Fibroblast of skin of scalp (primary cell): ENCODE data around the gene C20orf144.
A peak's percentile ranks its signal among the peaks of the same experiment; 100 is the strongest.

Experiments used
- DNase-seq: peaks from one replicate; pipeline ENCODE4 v3.0.0-alpha.2; 2013

The C20orf144 gene

DNA sequence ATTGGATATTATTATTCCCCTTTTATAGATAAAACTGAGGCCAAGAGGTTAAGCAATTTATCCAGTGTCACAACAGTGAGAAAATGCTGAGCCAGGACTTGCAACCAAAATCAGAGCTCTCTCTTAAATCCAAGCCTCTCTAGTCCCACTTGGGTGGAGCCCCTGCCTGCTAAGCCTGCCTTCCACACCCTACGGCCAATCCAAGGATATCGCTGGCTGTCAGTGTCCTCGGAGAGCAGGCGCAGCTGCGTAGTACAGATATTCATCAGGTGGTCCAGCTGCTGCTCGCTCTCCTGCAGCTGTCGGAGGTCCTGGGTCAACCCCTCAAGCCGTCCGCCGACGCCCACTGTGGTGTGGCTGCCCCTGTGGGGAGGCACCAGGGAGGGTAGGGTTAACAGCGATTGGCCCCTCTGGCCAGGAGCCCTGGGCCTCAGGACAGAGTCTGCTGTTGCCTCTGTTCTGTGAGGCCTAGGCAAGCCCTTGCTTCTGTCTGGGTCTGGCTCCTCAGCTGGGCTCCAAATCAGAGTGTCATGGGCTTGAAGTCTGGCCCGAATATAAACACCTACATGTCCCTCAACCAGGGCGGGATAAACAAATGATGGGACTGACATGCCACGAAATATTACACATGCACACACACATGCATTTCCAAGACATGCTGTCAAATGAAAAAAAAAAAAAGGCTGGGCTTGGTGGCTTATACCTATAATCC lies 16.0 kb downstream of the C20orf144 start:
- DNase-seq, result no peak

DNA sequence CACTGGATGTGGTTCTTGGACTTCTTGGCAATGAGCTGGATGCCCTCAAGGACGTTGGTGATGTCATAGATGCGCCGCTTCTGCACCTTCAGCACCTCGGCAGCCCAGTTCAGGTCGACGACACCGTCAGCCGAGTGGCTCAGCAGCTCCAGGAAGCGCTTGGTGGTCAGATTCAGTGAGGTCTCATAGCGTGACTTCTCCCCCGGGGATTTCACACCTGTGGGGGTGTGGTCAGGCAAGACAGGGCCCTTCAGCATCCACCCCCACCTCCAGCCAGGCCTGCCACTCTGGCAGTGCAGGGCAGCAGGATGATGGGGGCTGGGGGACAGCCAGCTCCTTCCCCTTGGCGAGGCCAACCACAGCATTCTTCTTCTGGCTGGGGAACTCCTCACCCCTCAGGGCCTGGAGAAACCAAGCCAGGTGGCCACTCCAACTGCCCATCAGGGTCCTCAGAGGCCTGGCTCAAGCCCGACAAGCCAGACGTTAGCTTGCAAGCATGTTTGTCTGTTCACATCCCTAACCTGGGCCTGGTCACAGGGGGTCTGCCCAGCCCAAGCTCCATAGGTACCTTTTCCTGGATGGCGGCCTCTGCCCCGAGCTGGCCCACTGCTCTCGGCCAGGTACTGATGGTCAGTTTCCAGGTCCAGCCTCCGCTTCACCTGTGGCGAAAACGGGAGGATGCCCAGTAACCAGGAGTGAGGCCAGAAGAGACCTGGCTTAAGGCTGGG lies 17.8 kb downstream of the C20orf144 start:
- DNase-seq, result no peak

DNA sequence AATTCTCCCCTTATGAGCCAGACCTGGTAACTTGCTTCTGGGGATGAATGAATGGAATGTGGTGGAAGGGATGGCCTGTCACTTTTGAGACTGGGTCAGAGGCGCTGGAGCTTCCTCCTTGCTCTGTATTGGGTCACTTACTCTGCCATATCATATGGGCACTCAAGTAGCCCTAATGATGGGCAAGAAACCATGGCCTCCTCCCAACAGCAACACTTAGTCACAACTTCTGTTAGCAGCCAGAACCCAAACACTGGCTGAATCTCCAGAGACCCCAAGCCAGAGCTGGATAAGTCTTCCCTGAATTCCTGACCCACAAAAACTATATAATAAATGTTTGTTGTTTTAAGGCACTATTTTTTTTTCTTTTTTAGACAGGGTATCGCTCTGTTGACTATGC lies 18.6 kb downstream of the C20orf144 start:
- DNase-seq, result peak; percentile 89

DNA sequence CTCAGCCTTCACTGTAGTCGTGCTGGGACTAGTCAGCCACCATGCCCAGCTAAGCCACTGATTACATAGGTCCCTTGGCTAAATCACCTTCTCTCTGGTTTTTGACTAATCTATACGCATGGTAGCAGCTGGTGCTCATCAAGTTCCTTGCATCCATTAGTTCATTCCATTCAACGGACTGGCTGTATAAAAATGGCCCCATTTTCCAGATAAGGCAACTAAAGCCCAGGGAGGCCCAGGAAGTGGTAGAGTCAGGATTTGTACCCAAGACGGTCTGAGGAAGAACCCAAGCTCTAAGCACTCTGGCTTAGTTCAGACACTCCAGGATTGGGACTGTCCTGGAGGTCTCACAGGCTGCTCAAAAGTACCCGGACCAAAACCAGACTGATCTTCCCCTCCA lies 19.2 kb downstream of the C20orf144 start:
- no peak for DNase-seq

DNA sequence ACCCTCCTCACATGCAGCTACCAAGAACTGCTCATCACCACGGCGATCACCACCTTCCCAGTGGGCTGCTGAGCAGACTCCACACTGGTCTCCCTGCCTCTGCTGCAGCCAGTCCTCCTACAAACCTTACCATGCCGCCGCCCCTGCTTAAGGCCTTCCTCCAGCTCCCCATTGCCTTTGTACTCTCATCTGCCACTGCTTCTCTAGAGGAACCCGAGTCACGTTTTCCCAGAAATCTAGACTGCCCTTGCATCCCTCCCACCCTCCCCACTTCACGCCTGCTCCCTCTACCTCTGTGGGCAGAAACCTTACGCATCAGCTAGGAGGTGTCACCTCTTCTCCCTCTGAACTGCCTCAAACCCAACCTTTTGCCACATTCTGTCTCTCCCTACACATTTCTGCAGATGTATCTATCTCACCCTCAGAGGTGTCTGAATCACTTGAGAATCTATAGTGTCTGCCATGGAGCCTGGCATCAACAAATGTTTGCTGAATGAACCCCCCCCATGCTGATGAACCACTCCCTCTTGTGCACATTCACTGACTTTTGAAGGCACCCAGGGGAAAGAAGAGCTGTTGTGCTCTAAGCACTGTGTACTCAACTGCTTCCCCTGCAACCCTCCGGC lies 19.7 kb downstream of the C20orf144 start:
- DNase-seq, result no peak

DNA sequence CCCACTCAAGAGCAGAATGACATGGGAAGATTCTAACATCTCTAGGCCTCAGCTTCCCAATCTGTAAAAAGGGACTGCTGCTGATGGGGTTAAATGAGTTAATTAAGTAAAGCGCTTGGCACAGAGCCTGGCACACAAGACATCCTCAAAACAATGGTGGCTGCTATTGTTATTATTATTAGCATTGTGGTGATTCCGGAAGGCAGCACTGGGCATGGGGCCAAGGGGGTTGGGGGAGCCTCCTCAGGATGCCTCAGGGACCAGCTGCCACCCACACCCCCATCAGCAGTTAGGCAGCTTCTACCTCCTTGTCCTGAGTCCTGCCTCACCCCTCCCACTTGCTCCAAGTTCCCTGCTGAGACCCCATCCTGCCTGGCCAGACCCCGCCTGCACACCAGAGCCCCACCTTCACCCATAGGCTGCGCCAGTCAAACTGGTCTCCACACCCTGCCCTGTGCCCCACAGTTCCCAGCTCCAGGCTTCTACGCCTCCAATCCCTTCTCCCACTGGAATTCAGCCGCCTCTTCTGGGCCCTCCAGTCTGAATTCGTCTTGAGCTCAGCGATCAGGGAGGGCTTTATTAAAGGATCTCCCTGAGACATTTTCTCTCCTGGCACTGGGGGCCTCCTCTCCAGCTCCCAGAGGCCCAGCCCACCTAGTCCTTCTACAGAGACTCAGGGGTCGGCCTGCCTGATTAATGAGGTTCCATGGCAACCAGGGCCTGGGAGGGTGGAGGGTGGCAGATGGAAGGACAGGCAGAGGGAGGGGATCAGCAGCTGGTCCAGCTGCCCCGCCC lies 22.6 kb downstream of the C20orf144 start:
- DNase-seq, result no peak

DNA sequence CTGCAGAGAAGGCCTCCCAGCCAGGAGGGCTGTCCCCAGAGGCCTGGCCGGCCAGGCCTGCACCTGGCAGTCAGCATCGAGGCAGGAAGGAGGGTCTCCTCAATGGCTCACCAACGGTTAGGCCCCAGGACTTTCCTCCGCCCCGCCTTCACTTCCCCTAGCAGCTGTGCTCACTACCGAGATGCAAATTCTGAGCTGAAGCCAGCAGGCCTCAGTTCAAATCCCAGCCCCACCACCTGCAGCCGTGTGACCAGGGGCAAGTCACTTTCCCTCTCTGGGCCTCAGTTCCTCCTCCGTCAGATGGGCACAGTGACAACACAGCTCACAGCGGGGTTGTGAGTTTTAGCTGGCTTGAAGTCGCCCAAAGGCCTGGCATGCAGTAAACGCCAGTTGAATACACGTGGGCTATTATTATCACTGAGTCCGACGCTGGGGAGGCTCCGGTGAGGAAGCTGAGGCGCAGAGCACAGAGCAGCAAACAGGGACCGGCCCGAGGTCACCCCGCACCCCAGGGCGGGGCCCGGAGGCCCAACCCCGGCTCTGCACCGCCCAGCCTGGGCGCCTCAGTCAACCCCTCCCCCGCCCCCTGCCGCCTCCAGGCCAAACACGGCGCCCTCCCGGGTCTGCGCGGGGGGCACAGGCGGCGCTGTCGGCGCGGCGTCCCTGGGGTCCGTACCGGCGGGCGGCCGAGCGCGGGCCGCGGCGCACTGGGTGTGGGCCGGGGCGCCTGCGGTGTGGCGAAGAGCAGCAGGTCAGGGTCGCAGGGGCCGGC lies 23.4 kb downstream of the C20orf144 start:
- DNase-seq, result no peak

DNA sequence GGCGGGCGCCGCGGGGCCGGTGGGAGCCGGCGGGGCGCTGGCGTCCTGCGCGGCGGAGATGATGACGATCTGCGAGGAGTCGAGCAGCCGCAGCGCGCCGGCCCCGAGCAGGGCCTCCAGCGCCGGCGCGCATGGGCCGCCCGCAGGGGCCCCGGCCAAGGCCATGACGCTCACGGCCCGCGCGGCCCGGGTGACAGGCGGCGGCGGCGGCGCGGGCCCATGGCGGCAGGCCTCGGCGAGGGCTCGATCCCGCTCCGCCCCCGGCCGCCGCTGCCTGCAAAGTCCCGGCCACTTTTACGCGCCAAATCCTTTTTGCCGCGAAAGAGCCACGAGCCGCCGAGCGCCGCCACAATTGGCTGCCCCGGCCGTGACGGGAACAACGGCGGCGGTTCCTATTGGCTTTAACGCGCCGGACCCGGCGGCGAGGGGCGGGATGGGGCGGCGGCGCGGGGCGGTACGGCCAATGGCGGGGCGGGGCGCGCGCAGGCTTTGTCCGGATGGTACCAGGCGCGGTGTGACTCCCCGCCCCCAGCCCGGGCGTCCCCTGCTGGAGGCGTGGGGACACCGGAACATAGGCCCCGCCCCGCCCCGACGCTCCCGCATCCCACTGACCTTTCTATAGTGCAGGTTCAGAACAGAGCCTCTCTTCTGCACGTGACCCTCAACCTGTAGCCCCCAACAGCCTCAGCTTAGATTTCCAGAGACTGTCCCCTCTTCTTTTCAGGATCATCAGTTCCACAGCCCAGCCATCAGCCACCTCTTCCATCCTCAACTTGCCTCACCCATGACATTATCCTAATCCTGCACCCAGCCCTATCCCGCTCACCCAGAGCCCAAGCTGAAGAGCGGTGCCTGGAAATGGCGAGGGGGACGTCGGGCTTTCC lies 24.2 kb downstream of the C20orf144 start, which contains the start of gene E2F1:
Gene E2F1, minus strand, starts transcription at position 286 of the 884 bp plus-strand sequence. Its CDS starts 121 bp downstream, at position 165.
- DNase-seq, result peak; percentile 95

DNA sequence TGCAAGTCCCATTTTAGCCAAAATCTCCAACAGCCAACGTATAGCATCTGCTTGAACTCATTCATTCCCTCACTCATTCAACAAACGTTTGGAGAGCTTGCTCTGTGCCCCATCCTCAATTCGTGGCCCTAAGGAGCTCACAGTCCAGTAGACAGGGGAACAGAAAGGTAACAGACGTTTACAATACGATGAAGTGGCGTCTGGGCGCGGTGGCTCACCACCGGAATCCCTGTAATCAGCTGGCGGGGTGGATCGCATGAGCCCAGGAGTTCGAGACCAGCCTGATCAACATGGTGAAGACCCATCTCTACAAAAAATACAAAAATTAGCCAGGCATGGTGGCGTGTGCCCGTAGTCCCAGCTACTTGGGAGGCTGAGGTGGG lies 24.8 kb downstream of the C20orf144 start:
- DNase-seq, result no peak

DNA sequence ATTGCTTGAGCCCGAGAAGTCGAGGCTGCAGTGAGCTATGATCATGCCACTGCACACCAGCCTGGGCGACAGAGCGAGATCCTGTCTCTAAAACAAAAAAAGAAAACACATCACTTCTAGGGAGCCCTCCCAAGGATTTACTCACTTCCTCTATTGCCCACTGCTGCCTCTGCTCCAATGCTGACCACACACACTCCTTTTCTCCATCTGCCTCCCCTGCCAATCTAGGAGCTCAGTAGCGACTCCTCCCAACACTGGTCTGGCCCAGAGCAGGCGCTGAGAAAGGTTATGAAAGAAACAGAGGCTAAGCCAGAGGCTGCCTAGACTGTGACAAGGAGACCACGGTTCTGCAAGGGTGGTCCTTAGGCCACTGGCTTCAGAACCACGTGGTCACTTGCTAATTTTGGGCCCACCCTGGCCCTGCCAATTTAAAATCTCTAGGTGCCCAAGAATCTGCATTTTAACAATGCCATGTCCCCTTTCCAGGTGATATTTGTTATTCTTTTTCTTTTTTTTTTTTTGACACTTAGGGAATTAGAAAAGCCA lies 25.3 kb downstream of the C20orf144 start:
- DNase-seq, result no peak

DNA sequence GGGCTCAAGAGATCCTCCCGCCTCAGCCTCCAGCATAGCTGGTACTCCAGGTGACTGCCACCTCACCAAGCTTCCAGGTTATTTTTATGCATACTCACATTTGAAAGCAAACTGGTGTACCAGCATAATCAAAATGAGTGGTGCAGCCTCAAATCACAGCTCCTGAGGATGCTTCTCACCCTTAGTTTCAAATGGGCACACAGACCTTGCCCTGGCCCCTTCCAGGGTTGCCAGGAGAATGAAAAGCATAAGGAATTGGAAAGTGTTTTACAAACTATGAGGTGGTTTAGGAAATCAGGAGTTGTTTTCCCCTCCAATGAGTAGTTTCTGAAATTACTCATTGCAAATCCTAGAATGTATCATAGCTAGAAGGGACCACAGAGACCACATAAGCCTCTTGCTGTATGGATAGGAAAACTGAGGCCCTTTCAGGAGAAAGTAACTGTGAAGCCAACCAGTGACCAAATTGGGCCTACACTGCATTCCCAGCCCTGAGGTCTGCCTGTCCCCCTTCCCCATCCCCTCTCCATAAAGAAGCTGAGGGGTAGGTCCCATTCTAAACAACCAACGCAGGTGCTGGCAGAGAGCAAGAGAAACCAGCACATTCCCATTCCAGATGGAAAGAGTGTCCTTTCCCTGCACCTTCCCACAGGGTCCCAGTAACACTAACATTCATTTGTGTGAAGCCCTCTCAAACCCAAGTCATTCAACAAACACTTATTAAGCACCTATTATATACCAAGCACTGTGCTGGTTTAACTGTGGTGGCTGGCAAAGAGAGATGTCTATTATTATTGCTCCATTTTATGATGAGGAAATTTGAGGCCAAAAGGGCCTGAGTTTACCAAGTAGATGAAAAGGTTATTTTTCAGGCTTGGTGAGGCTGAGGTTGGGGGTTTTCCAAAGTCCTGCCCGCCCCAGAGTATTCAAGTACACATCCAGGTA lies 26.1 kb downstream of the C20orf144 start:
- no peak for DNase-seq

DNA sequence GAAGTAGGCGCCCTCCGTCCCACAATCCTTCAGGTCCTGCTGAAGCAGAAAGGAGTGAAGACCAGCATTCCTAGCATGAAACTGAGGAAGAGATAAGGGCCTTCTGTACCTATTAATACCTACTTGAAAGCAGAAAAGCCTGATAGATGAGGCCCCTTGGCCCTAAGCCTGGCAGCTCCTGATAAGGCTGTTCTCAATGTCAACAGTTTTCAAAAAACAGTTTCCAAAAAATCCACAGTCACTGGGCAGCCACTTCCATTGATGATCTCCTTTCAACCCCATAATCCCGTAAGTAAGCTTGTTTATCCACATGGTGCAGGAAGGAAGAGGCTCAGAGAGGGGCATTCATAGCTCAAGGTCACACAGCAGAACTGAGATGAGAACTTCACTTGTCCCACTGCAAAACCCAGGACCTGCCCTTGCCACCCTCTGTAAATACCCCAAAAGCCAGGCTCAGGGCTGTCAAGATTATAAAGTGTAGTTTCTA lies 26.9 kb downstream of the C20orf144 start:
- no peak for DNase-seq

DNA sequence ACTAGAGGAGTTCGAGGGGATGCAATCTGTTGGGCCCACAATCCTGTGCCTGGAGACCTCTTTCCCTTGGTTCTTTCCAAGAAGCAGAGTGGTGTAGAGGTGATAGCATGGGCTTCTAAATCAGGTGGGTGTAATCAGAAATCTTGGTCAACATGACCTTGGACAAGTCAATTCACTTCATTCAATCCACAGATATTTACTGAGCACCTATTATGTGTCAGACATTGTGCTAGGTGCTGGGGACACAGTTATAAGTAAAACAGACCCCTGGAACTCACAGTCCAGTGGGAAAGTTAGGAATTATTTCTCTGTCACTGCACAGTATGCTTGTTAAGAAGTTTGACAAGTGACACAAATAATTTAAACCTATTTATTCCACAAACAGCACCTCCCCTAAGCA lies 27.4 kb downstream of the C20orf144 start:
- DNase-seq, result no peak

DNA sequence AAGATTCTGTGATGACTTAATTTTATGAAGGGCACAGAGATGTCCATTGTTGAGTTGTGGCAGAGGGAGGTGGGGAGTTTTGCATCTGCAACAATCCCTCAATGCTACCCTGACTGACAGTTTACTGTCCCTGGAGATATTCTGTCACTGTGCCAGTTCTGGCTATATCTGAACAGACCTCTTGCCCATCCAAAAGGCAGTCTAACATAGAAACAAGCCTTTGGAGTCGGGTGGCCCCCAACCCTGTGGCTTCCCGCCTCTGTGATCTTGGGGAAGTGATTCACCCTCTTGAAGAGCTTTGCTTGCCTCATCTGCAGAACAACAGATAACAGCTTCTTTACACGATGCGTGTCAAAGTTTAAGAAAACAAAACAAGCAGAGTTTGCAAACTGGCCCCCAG lies 27.8 kb downstream of the C20orf144 start:
- DNase-seq, result peak; percentile 35

DNA sequence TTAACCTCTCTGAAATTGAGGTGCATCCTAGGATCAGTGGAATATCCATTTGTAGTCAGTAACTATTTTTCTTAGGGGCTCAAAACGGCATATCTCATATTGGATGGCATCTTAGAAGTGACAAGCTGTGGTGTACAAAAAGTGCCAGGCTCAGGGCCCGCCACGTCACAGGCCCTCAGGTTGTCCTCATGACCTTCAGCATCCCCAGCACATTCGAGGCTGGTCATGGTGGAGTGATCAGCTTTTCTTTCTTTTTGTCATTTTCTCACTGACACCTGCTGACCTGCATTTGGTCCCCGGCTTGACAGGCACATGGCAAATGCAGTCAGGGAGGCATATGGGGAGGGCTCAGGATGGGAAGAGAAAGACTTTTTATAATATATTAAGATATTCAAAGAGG lies 31.2 kb downstream of the C20orf144 start:
- no peak for DNase-seq

DNA sequence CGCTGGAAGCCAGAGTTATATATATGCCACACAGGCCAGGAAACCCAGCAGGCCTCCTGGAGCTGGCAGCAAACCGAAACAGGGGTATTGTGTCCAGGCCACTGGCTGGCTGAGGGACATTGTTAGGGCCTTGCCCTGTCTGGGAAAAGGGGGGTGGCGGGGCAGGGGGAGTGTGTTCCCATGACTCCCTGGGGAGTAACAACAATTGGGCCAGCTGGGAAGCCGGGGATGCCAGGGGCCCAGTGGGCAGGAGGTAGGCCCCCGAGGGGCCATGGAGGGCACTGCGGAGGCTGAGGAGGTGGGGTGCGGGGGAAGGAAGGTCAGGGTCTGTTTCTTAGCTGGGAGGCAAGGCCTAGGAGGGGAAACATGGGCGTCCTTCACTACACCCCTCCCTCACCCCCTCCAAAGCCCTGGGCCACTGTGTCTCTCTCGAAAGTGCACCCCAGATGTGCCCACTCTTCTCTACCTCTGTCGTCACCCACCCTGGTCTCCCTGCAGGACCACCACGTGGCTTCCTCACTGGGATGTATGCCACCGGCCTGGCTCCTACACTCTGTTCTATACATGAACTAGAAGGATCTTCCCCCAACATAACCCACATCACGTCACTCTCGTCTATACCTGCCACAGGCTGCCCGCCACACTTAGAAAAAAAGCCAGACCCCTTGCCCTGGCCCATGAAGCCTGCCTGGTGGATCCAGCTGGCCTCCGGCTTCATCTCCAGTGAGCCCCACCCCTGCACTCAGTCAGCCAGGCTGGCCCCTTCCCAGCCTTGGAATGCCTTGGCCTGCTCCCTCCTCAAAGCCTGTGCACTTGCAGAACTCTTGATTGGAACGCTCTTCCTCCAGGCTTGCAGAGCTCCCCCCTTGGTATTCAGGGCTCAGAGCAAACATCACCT lies 31.9 kb downstream of the C20orf144 start:
- DNase-seq, result no peak

DNA sequence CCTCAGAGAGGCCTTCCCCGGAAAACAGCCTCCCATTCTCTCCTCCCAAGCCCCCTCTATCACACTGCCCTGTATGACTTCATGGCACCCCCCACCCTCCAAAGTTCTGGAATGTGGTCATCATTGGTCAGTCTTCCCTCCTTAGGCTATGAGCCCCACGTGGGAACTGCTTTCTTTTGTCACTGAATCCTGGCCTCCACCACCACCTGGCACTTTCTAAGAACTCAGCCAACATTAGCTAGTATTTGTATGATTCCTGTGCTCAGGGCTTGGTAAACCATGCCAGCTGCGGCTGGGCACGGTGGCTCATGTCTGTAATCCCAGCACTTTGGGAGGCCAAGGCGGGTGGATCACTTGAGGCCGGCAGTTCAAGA lies 32.5 kb downstream of the C20orf144 start:
- no peak for DNase-seq

DNA sequence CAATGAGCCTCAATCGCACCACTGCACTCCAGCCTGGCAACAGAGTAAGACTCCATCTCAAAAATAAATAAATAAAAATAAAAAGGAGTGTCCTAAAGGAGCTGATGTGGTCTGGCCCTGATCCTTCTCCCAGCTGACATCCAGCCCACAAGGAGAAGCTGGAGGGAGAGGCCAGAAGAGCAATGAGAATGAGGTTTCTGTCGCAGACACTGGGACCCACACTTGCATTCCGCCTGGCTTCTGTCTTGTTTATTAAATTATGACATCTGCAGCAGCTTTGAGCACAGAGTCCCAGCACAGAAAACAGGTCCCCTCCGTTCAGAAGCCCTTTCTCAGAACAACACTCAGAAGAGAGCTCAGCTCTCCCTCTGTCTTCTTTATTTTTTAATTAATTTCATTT lies 34.3 kb downstream of the C20orf144 start:
- DNase-seq, result no peak
